ENCODE data around the gene NR1D2.

Gene NR1D2

GRCh38 chr3:23964537-23965235 is 19.6 kb downstream of the NR1D2 start:
- DNase-seq (ENCODE audit: low spot score): no peak

DNA sequence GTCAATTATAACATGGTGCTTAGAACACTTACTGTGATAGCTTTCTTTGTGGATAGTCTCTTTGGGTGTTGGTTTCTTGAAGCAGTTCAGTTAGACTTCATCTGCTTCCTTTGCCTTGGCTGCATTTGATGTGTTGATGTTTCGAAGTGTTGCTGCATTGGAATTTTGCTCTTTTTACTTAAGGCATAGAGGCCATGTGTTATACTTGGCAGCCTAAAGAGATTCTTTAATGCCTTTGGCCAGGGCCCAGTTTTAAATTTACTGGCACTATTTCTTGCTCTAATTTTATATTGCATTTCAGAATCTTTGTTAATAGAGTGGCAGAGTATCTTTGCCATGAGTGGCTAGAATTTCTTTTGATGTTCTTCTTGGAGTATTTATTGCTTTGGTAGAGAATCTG is 21.2 kb downstream of the NR1D2 start:
- no peak for DNase-seq (ENCODE audit: low spot score)

DNA sequence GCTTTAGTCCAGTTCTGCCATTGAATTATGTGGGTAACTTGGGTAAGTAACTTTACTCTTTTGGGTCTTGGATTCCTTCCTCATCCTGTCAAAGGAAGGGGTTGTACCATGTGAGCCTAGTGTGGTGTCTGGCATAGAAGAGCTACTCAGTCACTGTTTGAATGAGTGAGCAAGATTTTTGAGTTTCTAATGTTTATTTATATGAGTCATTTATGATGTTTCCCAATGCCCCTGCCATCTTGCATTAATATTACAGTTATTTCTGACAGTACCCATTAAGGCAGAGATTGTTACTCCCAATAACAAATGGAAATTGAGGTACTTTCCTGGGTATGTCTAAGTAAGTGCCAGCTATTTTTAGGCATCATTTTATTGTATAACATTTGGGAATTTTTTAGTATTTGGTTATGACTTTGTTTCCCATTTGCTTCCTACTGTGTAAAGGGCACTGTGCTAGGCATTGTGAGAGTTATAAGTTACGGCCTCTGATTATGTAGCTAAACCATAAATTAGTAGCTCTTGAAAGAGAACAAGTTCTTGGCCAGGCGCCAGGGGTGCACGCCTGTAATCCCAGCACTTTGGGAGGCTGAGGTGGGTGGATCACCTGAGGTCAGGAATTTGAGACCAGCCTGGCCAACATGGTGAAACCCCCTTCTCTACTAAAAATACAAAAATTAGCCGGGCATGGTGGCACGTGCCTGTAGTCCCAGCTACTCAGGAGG is 23.5 kb downstream of the NR1D2 start:
- DNase-seq (ENCODE audit: low spot score): no peak

DNA sequence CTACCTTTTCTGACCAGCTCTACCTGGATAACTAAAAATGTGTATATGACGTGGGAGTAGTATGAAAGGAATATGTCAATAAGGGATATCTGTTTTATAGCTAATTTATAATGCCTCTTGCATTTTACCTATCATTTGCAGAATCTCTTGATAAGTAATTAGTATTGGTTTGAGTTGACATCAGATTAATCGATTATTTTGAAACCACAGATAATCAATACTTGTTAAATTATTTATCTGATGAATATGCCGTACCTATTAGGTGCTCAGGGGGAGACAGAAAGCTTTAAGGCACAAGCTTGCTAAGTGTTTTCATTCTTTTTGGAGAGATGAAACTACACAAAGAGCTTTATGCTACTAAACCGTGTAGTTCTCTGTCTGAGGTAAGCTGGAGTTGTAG is 24.3 kb downstream of the NR1D2 start:
- no peak for DNase-seq (ENCODE audit: low spot score)

GRCh38 chr3:23971684-23972083 is 26.6 kb downstream of the NR1D2 start:
- DNase-seq (ENCODE audit: low spot score): no peak

DNA sequence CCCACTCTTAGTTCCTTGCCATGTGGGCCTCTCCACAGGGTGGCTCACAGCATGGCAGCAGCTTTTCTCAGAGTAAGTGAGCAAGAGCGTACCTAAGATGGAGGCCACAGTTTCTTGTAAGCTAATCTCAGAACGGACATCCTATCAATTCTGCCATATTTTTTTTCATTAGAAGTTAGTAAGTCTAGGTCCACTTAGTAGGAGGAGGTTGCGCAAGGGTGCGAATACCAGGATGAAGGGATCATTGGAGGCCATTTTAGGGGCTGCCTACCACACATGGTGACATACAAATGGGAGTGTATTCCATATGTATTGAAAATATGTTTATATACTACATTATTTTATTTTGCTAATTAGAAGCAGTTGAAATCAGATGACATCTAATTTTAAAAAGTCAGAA is 31.5 kb downstream of the NR1D2 start:
- DNase-seq (ENCODE audit: low spot score): no peak

GRCh38 chr3:23979569-23979968 is 34.5 kb downstream of the NR1D2 start:
- DNase-seq (ENCODE audit: low spot score): no peak

GRCh38 chr3:23981136-23981535 is 36.0 kb downstream of the NR1D2 start:
- no peak for DNase-seq (ENCODE audit: low spot score)

GRCh38 chr3:23981955-23982354 is 36.9 kb downstream of the NR1D2 start:
- DNase-seq (ENCODE audit: low spot score): no peak

GRCh38 chr3:23984934-23985333 is 39.8 kb downstream of the NR1D2 start:
- no peak for DNase-seq (ENCODE audit: low spot score)

DNA sequence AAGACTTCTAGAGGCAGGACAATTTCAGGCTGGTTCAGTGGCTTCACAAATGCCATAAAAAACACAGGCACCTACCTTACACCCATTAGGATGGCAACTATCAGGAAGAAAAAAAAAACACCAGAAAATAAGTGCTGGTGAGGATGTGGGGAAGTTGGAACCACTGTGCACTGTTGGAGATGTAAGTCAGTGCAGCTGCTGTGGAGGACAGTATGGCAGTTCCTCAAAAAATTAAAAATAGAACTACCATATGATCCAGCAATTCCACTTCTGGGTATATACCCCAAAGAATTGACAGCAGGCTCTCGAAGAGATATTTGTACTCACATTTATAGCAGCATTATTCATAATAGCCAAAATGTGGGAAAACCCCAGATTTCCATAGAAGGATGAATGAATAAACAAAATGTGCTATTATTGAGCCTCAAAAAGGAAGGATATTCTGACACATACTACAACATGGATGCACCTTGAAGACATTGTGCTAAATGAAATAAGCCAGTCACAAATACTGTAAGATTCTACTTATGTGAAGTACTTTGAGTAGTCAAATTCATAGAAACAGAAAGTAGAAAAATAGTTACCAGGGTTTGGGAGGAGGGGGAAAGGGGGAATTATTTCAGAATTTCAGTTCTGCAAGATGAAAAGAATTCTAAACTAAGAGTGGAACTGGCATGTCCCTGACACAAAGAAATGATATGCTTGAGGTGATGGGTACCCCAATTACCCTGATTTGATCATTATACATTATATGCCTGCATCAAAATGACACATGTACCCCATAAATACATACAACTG is 40.9 kb downstream of the NR1D2 start:
- DNase-seq (ENCODE audit: low spot score): no peak

DNA sequence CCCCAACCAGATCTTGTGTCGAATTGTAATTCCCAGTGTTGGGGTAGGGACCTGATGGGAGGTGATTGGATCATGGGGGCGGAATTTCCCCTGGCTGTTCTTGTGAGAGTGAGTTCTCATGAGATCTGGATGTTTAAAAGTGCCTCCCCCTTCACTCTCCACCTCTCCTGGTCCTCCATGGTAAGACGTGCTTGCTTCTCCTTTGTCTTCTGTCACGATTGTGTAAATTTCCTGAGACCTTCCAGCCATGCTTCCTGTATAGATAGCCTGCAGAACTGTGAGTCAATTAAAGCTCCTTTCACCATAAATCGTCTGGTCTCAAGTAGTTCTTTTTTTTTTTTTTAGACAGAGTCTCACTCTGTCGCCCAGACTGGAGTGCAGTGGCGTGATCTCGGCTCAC is 42.3 kb downstream of the NR1D2 start:
- DNase-seq (ENCODE audit: low spot score): no peak

DNA sequence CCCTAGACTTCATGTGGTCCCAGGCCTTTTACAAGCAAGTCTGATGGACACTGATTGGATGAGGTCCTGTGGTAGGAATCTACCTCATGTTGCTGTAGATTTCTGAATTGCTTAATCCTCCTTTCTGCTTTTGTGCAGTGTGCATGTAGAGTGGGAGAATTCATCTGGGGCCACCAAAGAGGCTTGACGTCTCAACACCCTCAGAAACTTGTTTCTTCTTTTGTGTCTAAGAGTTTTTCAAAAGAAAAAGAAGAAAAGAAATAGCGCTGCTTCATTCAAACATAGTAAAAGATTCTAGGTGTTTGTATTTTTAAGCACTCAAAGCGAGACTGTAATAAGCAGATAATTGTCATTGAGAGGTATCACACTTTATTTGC is 46.2 kb downstream of the NR1D2 start:
- peak; percentile 43 for DNase-seq (ENCODE audit: low spot score)

- DNase-seq (ENCODE audit: low spot score): peak; percentile 77
Measured at GRCh38 chr3:23991683-23992628, 46.9 kb downstream of the NR1D2 start.

DNA sequence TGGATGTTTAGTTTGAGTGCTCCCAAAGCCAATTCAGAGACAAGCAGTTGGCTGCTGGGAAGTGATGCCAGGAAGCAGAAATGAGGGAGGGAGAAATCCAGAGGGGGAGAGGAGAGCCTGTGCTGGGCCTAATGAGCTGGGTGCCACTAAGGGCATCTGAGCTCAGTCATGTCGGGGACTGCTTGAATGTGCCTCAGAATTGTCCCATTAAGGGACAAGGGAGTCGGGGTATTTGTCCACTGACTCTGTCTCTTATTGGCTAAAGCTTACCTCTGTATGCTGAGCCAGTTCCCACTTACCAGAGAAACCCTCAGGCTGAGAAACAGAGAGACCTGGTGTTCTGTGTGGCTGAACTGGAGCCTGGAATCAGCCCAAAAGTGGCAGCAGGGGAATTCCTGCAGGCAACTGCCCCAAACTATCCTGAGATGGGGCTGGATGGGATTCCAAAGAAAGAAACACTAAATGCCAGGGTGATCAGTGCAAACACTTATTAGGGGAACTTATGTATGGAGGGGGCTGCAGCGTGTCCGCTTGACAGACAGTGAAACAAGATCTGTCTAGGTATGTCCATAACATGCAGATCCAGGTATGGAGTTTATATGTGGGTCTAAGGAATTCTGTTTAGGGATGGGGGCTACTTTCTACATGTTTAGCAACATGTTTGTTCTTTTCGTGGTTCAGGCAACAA is 48.6 kb downstream of the NR1D2 start:
- DNase-seq (ENCODE audit: low spot score): no peak

- no peak for DNase-seq (ENCODE audit: low spot score)
Measured at GRCh38 chr3:23994244-23994569, 49.1 kb downstream of the NR1D2 start.

DNA sequence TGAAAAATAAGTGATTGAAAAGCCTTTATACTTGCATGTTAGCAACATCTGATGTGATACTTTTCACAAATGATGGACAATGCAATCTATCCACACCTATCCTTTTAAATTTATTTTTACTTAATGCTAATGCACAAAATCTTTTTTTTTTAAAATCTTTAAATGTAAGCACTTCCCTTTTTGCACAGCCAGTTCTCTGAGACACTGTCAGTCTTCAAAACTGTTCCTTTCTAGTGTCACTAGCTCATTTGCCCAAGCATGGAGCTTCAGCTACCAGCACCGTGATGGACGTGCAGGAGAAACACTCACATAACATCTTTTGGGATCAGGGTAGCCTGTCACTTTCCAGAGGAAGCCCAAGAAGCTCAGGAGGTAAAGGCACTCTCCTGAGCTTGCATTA is 50.1 kb downstream of the NR1D2 start:
- no peak for DNase-seq (ENCODE audit: low spot score)

GRCh38 chr3:23996095-23996524 is 51.0 kb downstream of the NR1D2 start:
- DNase-seq (ENCODE audit: low spot score): no peak

- peak; percentile 55 for DNase-seq (ENCODE audit: low spot score)
Measured at GRCh38 chr3:23999012-23999641, 54.0 kb downstream of the NR1D2 start.

DNA sequence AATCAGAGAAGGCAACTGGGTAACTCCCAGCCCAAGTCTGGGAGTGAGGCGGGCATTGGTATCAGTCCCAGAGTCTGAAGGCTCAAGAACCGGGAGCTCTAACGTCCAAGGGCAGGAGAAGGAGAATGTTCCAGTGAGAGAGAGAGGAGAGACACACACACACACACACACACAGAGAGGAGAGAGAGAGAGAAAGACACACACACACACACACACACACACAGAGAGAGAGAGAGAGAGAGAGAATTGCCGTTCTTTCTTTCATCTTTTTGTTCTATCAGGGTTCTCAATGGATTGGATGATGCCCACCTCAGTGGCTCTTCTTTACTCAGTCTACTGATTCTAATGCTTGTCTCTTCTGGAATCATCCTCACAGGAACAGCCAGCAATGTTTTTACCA is 57.0 kb downstream of the NR1D2 start:
- DNase-seq (ENCODE audit: low spot score): no peak

DNA sequence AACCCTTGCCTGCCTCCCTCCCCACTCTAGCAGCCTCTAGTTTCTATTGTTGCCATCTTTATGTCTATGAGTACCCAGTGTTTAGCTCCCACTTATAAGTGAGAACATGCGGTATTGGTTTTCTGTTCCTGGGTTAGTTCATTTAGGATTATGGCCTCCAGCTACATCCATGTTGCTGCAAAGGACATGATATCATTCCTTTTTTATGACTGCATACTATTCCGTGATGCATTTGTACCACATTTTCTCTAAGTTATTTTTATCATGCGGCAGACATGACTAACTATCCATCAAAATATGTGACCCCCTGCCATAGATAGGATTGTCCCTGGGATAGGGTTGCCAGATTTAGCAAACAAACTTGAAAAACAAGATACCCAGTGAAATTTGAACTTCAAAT is 58.4 kb downstream of the NR1D2 start:
- no peak for DNase-seq (ENCODE audit: low spot score)

All from D341Med (cell line).